ENCODE data around the gene INTS1.

The INTS1 gene

DNA sequence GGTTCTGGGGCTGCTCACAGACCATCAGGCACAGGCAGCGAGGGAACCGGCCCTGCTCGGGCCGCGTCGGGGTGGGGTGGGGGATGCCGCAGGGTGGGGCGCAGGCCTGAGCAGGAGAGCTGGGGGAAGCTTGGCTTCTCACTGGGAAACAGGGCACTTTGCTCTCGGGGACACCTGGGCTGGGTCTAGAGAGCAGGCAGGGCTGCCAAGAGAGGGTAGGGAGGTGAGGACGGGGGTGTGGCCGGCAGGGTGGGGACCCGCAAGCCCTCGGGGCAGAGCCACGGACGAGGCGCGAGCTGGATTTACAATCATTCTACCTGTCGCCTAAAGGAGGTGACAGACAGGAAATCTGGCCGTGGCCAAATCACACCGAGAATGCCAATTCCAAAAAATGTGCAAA is 11.1 kb downstream of the INTS1 start:
- TF ChIP-seq, protein P1, sequence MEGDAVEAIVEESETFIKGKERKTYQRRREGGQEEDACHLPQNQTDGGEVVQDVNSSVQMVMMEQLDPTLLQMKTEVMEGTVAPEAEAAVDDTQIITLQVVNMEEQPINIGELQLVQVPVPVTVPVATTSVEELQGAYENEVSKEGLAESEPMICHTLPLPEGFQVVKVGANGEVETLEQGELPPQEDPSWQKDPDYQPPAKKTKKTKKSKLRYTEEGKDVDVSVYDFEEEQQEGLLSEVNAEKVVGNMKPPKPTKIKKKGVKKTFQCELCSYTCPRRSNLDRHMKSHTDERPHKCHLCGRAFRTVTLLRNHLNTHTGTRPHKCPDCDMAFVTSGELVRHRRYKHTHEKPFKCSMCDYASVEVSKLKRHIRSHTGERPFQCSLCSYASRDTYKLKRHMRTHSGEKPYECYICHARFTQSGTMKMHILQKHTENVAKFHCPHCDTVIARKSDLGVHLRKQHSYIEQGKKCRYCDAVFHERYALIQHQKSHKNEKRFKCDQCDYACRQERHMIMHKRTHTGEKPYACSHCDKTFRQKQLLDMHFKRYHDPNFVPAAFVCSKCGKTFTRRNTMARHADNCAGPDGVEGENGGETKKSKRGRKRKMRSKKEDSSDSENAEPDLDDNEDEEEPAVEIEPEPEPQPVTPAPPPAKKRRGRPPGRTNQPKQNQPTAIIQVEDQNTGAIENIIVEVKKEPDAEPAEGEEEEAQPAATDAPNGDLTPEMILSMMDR (IDR thresholded peaks at IDR 0.05; ENCODE audit: insufficient read depth, low read depth, low read length, missing control alignments) = no peak
- no peak overlapping the region for H3K4me3 ChIP-seq (ENCODE audit: low read depth, low read length)
- DNase-seq (ENCODE audit: low read depth) = no peak

DNA sequence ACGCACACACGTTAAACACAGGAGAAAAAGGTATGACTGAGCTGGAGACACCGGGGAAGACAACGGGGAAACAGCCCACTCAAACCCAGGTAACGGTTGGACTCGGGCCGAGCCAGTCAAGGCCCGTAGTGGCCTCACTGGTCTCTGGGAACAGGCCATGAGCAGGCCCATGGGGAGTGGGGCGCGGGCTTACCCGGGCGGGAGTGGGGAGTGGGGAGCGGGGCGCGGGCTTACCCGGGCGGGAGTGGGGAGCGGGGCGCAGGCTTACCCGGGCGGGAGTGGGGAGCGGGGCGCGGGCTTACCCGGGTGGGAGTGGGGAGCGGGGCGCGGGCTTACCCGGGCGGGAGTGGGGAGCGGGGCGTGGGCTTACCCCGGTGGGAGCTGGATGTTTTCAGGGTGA is 11.5 kb downstream of the INTS1 start:
- no peak for DNase-seq (ENCODE audit: low read depth)
- H3K4me3 ChIP-seq (ENCODE audit: low read depth, low read length) = no peak overlapping the region
- TF ChIP-seq, protein P1 (IDR thresholded peaks at IDR 0.05; ENCODE audit: insufficient read depth, low read depth, low read length, missing control alignments) = no peak

DNA sequence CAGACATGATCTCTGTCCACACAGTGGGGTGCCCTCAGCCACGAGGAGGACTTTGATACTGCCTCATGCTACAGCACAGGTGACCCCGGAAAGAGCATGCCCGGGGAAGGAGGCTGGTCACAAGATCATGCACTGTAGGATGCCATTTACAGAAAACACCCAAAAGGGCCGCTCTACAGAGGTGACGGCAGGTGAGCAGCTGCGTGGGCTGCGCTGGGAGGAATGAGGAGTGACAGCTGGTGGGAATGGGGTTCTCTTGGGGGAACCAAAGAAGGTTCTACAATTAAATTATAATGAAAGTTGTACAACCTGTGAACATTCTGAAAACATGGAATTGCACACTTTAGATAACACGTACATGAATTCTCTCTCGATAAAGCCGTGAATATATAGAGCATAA is 12.0 kb downstream of the INTS1 start:
- TF ChIP-seq, protein P1 (IDR thresholded peaks at IDR 0.05; ENCODE audit: insufficient read depth, low read depth, low read length, missing control alignments) = no peak
- DNase-seq (ENCODE audit: low read depth) = no peak
- no peak overlapping the region for H3K4me3 ChIP-seq (ENCODE audit: low read depth, low read length)

DNA sequence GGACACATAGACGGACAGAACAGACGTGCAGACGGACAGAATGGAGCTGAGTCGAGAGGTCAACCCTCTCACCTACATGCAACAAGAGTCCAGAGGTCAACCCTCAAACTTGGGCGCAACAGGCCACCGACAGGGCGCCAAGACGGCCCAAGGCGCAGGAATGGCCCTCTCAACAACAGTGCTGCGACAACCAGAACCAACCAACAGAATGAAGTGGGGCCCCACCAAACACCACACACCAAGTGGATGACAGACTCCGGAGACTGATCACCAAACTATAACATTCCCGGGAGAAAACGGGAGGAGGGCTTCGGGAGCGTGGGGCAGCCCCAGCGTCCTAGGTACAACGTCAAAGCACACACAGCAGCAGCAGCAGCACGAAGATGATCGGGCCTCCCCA is 13.4 kb downstream of the INTS1 start:
- no peak overlapping the region for H3K4me3 ChIP-seq (ENCODE audit: low read depth, low read length)
- DNase-seq (ENCODE audit: low read depth) = no peak
- TF ChIP-seq, protein P1 (IDR thresholded peaks at IDR 0.05; ENCODE audit: insufficient read depth, low read depth, low read length, missing control alignments) = no peak

DNA sequence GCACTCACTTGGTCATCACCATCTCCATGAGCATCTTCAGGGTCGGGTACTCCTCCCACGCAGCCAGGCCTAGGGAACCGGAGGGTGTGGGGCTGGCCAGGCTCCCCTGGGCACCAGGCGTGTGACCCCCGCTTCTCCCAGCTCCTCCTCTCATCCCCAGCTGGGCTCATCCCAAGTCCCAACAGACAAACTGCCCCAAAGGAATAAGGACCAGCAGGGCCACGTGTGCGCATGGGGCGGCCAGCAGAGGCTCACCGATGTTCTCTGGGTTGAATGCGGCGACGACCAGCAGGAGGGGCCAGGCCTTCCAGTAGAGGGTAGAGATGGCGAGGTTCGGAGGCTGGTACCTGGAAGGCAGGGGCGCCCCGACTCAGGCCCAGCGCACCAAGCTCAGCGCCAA is 14.9 kb downstream of the INTS1 start:
- H3K4me3 ChIP-seq (ENCODE audit: low read depth, low read length) = no peak overlapping the region
- TF ChIP-seq, protein P1 (IDR thresholded peaks at IDR 0.05; ENCODE audit: insufficient read depth, low read depth, low read length, missing control alignments) = no peak
- DNase-seq (ENCODE audit: low read depth) = no peak

DNA sequence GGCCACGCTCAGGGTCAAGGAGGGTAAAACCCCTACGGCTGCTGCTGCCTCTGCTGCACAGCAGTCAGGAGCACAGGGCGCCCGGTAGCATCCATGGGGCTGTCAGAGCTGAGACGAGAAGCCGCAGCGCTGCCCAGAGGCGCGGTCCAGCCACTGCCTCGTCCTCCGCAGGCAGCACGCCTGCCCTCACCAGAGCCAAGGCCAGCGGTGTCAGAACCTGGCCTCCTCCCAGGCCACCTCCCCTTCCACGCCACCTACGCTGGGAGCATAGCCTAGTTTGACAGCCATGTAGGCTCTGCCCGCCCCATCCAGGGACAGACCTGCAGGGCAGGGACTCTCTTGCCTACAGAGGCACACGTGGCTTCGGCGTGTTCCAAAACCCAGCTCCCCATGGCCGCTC is 16.2 kb downstream of the INTS1 start:
- TF ChIP-seq, protein P1 (IDR thresholded peaks at IDR 0.05; ENCODE audit: insufficient read depth, low read depth, low read length, missing control alignments) = no peak
- no peak overlapping the region for H3K4me3 ChIP-seq (ENCODE audit: low read depth, low read length)
- DNase-seq (ENCODE audit: low read depth) = no peak

DNA sequence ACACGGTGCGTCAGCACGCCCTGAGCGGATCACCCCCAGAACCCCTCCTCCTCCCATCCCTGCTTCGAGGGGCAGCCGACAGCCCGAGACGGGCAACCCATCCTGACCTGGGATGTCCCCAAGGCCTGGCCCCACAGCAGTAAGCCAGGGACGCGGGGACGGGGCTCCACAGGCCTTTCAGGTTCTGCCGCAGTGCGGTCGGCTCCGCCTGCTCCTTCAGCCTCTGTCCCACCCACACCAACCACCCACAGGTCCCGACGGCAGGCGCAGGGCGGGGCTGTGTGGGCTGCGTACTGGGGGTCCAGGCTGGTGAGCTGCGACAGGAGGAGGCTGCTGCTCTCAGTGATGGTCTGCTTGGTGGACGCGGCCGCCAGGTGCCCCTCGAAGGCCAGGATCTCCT is 16.7 kb downstream of the INTS1 start:
- no peak for DNase-seq (ENCODE audit: low read depth)
- H3K4me3 ChIP-seq (ENCODE audit: low read depth, low read length) = no peak overlapping the region
- TF ChIP-seq, protein P1 (IDR thresholded peaks at IDR 0.05; ENCODE audit: insufficient read depth, low read depth, low read length, missing control alignments) = no peak

All from GM12865 (cell line).